Panc1 (cell line): ENCODE data around the gene SLC4A4.

Experiments used
- POLR2AphosphoS5 ChIP-seq: IDR thresholded peaks from 2 replicates; pipeline ENCODE4 v1.6.1; 2012; ENCODE audit warnings: mild to moderate bottlenecking, low read depth, low read length, moderate library complexity
- TF ChIP-seq, protein P1 (sequence below): fragments of 450-650 bp; IDR thresholded peaks from 2 replicates; pipeline ENCODE4 v1.5.1; 2017; ENCODE audit warnings: mild to moderate bottlenecking

DNA sequence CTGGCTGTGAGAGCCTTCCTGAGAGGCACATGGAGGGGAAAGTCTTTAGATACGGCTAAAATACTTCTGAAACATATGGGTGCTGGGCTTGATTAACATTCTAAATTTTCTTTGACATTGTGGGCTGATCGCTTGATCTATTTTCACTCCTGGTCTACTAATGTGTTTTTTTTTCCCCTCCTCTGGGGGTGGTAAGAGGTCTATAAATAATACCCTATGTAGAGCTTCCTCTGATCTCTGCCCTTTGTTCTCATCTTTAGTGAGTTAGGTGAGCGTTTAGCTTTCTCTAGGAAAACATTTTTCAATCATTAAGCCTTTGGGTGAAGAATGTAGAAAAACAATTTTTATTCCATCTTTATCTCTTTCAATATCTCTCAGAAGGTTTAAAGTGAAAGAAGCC, 9.8 kb downstream of the SLC4A4 start:
- TF ChIP-seq, protein P1, sequence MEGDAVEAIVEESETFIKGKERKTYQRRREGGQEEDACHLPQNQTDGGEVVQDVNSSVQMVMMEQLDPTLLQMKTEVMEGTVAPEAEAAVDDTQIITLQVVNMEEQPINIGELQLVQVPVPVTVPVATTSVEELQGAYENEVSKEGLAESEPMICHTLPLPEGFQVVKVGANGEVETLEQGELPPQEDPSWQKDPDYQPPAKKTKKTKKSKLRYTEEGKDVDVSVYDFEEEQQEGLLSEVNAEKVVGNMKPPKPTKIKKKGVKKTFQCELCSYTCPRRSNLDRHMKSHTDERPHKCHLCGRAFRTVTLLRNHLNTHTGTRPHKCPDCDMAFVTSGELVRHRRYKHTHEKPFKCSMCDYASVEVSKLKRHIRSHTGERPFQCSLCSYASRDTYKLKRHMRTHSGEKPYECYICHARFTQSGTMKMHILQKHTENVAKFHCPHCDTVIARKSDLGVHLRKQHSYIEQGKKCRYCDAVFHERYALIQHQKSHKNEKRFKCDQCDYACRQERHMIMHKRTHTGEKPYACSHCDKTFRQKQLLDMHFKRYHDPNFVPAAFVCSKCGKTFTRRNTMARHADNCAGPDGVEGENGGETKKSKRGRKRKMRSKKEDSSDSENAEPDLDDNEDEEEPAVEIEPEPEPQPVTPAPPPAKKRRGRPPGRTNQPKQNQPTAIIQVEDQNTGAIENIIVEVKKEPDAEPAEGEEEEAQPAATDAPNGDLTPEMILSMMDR: no peak
- no peak for TF ChIP-seq POLR2AphosphoS5
